SK-N-SH (cell line): ENCODE data around the gene GPR85. TPM values are rescaled to one million over a fixed set of nuclear protein-coding genes. Genes with fewer than 3 reads are reported as not detected.
"Not testable (repeated sequence)": the region's sequence is repeated elsewhere in the genome, so short reads cannot be mapped to it uniquely, and the experiment has no call there.

Source experiments
- CTCF ChIA-PET: fragments of 300-600, 350-600 bp; formaldehyde crosslinking; extraction: SDS; loops from one replicate; lab custom pipeline; 2021; lab: Yijun Ruan, JAX
- POLR2A ChIA-PET: fragments of 350-600 bp; sonication (Branson Sonifier 250); formaldehyde crosslinking; extraction: SDS; loops from one replicate; lab custom pipeline; 2020; ENCODE audit warnings: antibody characterized with exemption, inconsistent platforms; lab: Yijun Ruan, JAX
- DNase-seq: peaks from one replicate; pipeline ENCODE4 v3.0.0; 2012
- H2AFZ ChIP-seq: fragments of 200-600 bp; sonication (generic); 2 replicates; pipeline ENCODE4 v1.8.1; 2016; ENCODE audit warnings: antibody characterized with exemption, mild to moderate bottlenecking, low read depth
- H3F3A ChIP-seq: fragments of 200-600 bp; sonication (generic); replicated peaks from 2 replicates; pipeline ENCODE3; 2016; ENCODE audit warnings: antibody characterized with exemption, mild to moderate bottlenecking; ENCODE audit not compliant: insufficient read depth
- H3K27ac ChIP-seq, 2 experiments: fragments of 200-500 bp in 1 of 2; fragments of 200-600 bp in 1 of 2; sonication (Bioruptor generic) in 1 of 2; sonication (generic), shearing (Covaris generic) in 1 of 2; 2 replicates each; pipeline versions ENCODE4 v1.5.1 to v1.6.1; 2014 to 2016; ENCODE audit warnings: low read depth in 2 of 2, inconsistent platforms in 1 of 2, low read length in 1 of 2, mild to moderate bottlenecking in 1 of 2, mixed read lengths in 1 of 2
- H3K27me3 ChIP-seq: fragments of 200-600 bp; sonication (generic), shearing (Covaris generic); 2 replicates; pipeline ENCODE4 v1.6.1; 2016; ENCODE audit warnings: mixed run types; ENCODE audit not compliant: insufficient read depth
- H3K36me3 ChIP-seq, 2 experiments: fragments of 200-500 bp in 1 of 2; fragments of 200-600 bp in 1 of 2; sonication (Bioruptor generic) in 1 of 2; sonication (generic) in 1 of 2; replicated peaks in 1 of 2; 2 replicates each; pipeline versions ENCODE3 to v1.5.1; 2014 to 2016; ENCODE audit warnings: low read length in 1 of 2, mild to moderate bottlenecking in 1 of 2; ENCODE audit not compliant: insufficient read depth in 2 of 2, control insufficient read depth in 1 of 2
- H3K4me1 ChIP-seq, 2 experiments: fragments of 200-500 bp in 1 of 2; fragments of 200-600 bp in 1 of 2; sonication (Bioruptor generic) in 1 of 2; sonication (generic), shearing (Covaris generic) in 1 of 2; 2 replicates each; pipeline versions ENCODE4 v1.5.1 to v1.6.1; 2014 to 2016; ENCODE audit warnings: low read depth in 1 of 2, low read length in 1 of 2, mixed run types in 1 of 2; ENCODE audit not compliant: insufficient read depth in 2 of 2, control insufficient read depth in 1 of 2
- H3K4me2 ChIP-seq: fragments of 200-600 bp; sonication (generic), shearing (Covaris generic); 2 replicates; pipeline ENCODE4 v1.6.1; 2017; ENCODE audit warnings: mixed run types
- H3K4me3 ChIP-seq, 2 experiments: fragments of 200-500 bp in 1 of 2; fragments of 200-600 bp in 1 of 2; sonication (Bioruptor generic) in 1 of 2; sonication (generic), shearing (Covaris generic) in 1 of 2; 2 replicates each; pipeline versions ENCODE4 v1.5.1 to v1.8.1; 2014 to 2016; ENCODE audit warnings: low read depth in 2 of 2, inconsistent platforms in 1 of 2, low read length in 1 of 2, mild to moderate bottlenecking in 1 of 2, mixed read lengths in 1 of 2, moderate library complexity in 1 of 2
- H3K79me2 ChIP-seq: fragments of 200-600 bp; sonication (generic); 2 replicates; pipeline ENCODE4 v1.8.1; 2017; ENCODE audit warnings: mild to moderate bottlenecking; ENCODE audit not compliant: insufficient read depth
- H3K9ac ChIP-seq: fragments of 200-600 bp; sonication (generic); 2 replicates; pipeline ENCODE4 v1.6.1; 2017; ENCODE audit warnings: mixed run types
- H3K9me2 ChIP-seq: fragments of 200-600 bp; sonication (generic); 2 replicates; pipeline ENCODE4 v1.6.1; 2017; ENCODE audit warnings: mixed run types
- H3K9me3 ChIP-seq: fragments of 200-600 bp; sonication (generic); 2 replicates; pipeline ENCODE4 v1.6.1; 2017; ENCODE audit warnings: mixed run types, mild to moderate bottlenecking, moderate library complexity
- H4K20me1 ChIP-seq: fragments of 200-600 bp; sonication (generic); 2 replicates; pipeline ENCODE4 v1.6.1; 2017; ENCODE audit warnings: mild to moderate bottlenecking, mixed run types; ENCODE audit not compliant: insufficient read depth
- ELF1 ChIP-seq: IDR thresholded peaks from 2 replicates; pipeline ENCODE4 v1.4.0; 2012
- EP300 ChIP-seq, 2 experiments: IDR thresholded peaks; 2 replicates each; pipeline versions ENCODE4 v1.4.0 to v1.6.1; 2012; ENCODE audit warnings: borderline replicate concordance in 1 of 2, low read depth in 1 of 2, low read length in 1 of 2
- FOSL2 ChIP-seq: IDR thresholded peaks from 2 replicates; pipeline ENCODE4 v1.4.0; 2012; ENCODE audit warnings: low read depth, mild to moderate bottlenecking, moderate library complexity, borderline replicate concordance
- FOXJ3 ChIP-seq: sonication (generic); formaldehyde crosslinking; IDR thresholded peaks from 2 replicates; pipeline ENCODE4 v1.5.1; 2020; ENCODE audit warnings: mild to moderate bottlenecking, missing genetic modification reagents
- GABPA ChIP-seq: IDR thresholded peaks from 2 replicates; pipeline ENCODE4 v1.4.0; 2012; ENCODE audit warnings: low read depth, mild to moderate bottlenecking
- MEF2A ChIP-seq: IDR thresholded peaks from 2 replicates; pipeline ENCODE4 v1.4.0; 2012; ENCODE audit warnings: low read depth, borderline replicate concordance
- NFIC ChIP-seq: IDR thresholded peaks from 2 replicates; pipeline ENCODE4 v1.4.0; 2012; ENCODE audit warnings: borderline replicate concordance
- NRF1 ChIP-seq: IDR thresholded peaks from 2 replicates; pipeline ENCODE4 v1.6.1; 2012; ENCODE audit warnings: low read depth, mild to moderate bottlenecking, low read length
- POLR2AphosphoS5 ChIP-seq: IDR thresholded peaks from 2 replicates; pipeline ENCODE4 v1.6.1; 2012; ENCODE audit warnings: low read depth, low read length
- RCOR1 ChIP-seq: fragments of 150-350 bp; IDR thresholded peaks from 2 replicates; pipeline ENCODE4 v1.6.1; 2017; ENCODE audit warnings: antibody characterized with exemption, low read length
- TAF1 ChIP-seq: IDR thresholded peaks from 2 replicates; pipeline ENCODE4 v1.6.1; 2012; ENCODE audit warnings: low read depth, mild to moderate bottlenecking, low read length, moderate library complexity, borderline replicate concordance
- TCF12 ChIP-seq: IDR thresholded peaks from 2 replicates; pipeline ENCODE4 v1.4.0; 2012
- TEAD4 ChIP-seq: IDR thresholded peaks from 2 replicates; pipeline ENCODE4 v1.4.0; 2012; ENCODE audit warnings: mild to moderate bottlenecking, borderline replicate concordance; ENCODE audit not compliant: insufficient read depth
- YY1 ChIP-seq: IDR thresholded peaks from 2 replicates; pipeline ENCODE4 v1.4.0; 2012; ENCODE audit warnings: low read depth, mild to moderate bottlenecking
- WGBS: methylation state at CpG from one replicate; pipeline ENCODE4 v1.1.6; 2017; ENCODE audit warnings: low lambda C conversion rate; 5-methylcytosine and 5-hydroxymethylcytosine counted together
- polyA plus RNA-seq, 3 experiments: library from polyadenylated mRNA; depleted of rRNA; stranded (reverse); fragments of >200 nt; gene quantifications; 2 replicates each; pipeline ENCODE4 v1.2.3, GENCODE V29; 2012
- TF ChIP-seq, protein P1 (sequence below): IDR thresholded peaks from 2 replicates; pipeline ENCODE4 v1.6.1; 2012; ENCODE audit warnings: mild to moderate bottlenecking, low read depth, low read length, moderate library complexity
- TF ChIP-seq, protein P2 (sequence below): IDR thresholded peaks from 2 replicates; pipeline ENCODE4 v1.4.0; 2012; ENCODE audit warnings: low read depth, borderline replicate concordance
- TF ChIP-seq, protein P3 (sequence below): IDR thresholded peaks from 2 replicates; pipeline ENCODE4 v1.4.0; 2012; ENCODE audit warnings: low read depth, borderline replicate concordance
- TF ChIP-seq, protein P4 (sequence below): IDR thresholded peaks from 2 replicates; pipeline ENCODE4 v1.4.0; 2012; ENCODE audit warnings: low read depth

The GPR85 gene
- polyA plus RNA-seq, 1 of the 3 experiments (the other 2 are of a cell fraction) = 2.9 TPM

DNA sequence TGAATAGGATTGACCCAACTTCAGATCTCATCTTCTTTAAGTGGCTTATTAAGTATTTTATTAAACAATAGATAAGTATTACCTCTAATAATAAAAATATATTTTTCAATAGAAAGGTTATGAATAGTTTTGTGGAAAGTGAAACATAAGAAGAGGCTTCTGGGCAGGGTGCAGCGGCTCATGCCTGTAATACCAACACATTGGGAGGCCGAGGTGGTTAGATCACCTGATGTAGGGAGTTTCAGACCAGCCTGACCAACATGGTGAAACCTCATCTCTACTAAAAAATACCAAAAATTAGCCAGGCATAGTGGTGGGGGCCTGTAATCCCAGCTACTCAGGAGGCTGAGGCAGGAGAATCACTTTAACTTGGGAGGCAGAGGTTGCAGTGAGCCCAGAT lies 26.5 kb downstream of the GPR85 start:
- Histone ChIP-seq H3F3A (no peaks in the 10 kb centered on the region), H3K9ac (no peak overlapping the region), H3K27ac (no peak overlapping the region), H3K9me3 (no peaks in the 10 kb centered on the region), H3K36me3 (no peaks in the 10 kb centered on the region), H2AFZ (no peak overlapping the region), H3K4me3 (no peak overlapping the region), H3K79me2 (no peaks in the 10 kb centered on the region), H4K20me1 (no peaks in the 10 kb centered on the region), H3K4me2 (no peak overlapping the region), H3K27me3 (no peaks in the 10 kb centered on the region), H3K4me1 (no peaks in the 10 kb centered on the region; a peak in 1 of 4 replicates), H3K9me2 (no peaks in the 10 kb centered on the region)
- TF ChIP-seq FOXJ3 (CRISPR knock-in tag) = no peak
- no peak for TF ChIP-seq FOSL2
- TF ChIP-seq TEAD4 = no peak
- CTCF ChIA-PET = interaction anchor here (1.8 kb wide), 1 partner anchor 100 kb away, joined by 7 read pairs; no protein-coding TSS in a partner anchor
- no peak for DNase-seq
- POLR2A ChIA-PET = no interaction called here
- 63% methylated on average over 2 of the region's 2 CpGs for WGBS

DNA sequence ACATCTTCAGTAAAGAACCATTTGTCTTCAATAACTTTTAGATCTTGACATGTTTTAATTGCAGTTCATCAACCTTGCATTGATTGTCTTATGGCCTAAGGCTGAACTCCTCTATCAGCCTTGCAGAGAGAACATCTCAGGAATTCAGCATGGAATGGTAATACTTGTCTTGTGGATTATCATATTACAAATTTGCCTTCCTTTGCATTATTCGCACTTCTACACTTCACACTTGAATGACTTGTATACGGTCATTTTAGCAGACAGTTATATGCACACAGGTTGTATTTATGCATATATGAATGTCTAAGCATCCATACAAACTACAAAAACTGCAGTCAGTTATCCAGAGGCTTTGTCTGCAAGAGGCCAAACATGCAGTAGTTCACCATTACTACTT lies 31.7 kb downstream of the GPR85 start:
- no peak overlapping the region for H3K27ac ChIP-seq
- H3K27me3 ChIP-seq = no peaks in the 10 kb centered on the region
- no peaks in the 10 kb centered on the region for H3K9me2 ChIP-seq
- no peaks in the 10 kb centered on the region for H3K4me1 ChIP-seq
- TF ChIP-seq, protein P1, sequence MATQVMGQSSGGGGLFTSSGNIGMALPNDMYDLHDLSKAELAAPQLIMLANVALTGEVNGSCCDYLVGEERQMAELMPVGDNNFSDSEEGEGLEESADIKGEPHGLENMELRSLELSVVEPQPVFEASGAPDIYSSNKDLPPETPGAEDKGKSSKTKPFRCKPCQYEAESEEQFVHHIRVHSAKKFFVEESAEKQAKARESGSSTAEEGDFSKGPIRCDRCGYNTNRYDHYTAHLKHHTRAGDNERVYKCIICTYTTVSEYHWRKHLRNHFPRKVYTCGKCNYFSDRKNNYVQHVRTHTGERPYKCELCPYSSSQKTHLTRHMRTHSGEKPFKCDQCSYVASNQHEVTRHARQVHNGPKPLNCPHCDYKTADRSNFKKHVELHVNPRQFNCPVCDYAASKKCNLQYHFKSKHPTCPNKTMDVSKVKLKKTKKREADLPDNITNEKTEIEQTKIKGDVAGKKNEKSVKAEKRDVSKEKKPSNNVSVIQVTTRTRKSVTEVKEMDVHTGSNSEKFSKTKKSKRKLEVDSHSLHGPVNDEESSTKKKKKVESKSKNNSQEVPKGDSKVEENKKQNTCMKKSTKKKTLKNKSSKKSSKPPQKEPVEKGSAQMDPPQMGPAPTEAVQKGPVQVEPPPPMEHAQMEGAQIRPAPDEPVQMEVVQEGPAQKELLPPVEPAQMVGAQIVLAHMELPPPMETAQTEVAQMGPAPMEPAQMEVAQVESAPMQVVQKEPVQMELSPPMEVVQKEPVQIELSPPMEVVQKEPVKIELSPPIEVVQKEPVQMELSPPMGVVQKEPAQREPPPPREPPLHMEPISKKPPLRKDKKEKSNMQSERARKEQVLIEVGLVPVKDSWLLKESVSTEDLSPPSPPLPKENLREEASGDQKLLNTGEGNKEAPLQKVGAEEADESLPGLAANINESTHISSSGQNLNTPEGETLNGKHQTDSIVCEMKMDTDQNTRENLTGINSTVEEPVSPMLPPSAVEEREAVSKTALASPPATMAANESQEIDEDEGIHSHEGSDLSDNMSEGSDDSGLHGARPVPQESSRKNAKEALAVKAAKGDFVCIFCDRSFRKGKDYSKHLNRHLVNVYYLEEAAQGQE = no peak
- TF ChIP-seq, protein P2, sequence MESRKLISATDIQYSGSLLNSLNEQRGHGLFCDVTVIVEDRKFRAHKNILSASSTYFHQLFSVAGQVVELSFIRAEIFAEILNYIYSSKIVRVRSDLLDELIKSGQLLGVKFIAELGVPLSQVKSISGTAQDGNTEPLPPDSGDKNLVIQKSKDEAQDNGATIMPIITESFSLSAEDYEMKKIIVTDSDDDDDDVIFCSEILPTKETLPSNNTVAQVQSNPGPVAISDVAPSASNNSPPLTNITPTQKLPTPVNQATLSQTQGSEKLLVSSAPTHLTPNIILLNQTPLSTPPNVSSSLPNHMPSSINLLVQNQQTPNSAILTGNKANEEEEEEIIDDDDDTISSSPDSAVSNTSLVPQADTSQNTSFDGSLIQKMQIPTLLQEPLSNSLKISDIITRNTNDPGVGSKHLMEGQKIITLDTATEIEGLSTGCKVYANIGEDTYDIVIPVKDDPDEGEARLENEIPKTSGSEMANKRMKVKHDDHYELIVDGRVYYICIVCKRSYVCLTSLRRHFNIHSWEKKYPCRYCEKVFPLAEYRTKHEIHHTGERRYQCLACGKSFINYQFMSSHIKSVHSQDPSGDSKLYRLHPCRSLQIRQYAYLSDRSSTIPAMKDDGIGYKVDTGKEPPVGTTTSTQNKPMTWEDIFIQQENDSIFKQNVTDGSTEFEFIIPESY = no peak
- TF ChIP-seq ELF1 = no peak
- no peak for TF ChIP-seq MEF2A
- TF ChIP-seq, protein P3, sequence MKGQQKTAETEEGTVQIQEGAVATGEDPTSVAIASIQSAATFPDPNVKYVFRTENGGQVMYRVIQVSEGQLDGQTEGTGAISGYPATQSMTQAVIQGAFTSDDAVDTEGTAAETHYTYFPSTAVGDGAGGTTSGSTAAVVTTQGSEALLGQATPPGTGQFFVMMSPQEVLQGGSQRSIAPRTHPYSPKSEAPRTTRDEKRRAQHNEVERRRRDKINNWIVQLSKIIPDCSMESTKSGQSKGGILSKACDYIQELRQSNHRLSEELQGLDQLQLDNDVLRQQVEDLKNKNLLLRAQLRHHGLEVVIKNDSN = no peak
- TF ChIP-seq YY1 = no peak
- no peak for TF ChIP-seq RCOR1
- TF ChIP-seq NRF1 = no peak
- TF ChIP-seq NFIC = no peak
- no peak for TF ChIP-seq POLR2AphosphoS5
- TF ChIP-seq GABPA = no peak
- no peak for TF ChIP-seq EP300 (IDR thresholded peaks at IDR 0.05; ENCODE audit: borderline replicate concordance in 1 of 2, low read depth in 1 of 2, low read length in 1 of 2)
- TF ChIP-seq TCF12 = no peak
- TF ChIP-seq, protein P4, sequence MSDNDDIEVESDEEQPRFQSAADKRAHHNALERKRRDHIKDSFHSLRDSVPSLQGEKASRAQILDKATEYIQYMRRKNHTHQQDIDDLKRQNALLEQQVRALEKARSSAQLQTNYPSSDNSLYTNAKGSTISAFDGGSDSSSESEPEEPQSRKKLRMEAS = no peak
- no peak for TF ChIP-seq TAF1
- DNase-seq = no peak
- H3K4me2 ChIP-seq = no peak overlapping the region
- no peaks in the 10 kb centered on the region for H3K9me3 ChIP-seq
- no peak overlapping the region for H3K4me3 ChIP-seq
- H3K36me3 ChIP-seq = no peaks in the 10 kb centered on the region
- H3K9ac ChIP-seq = no peak overlapping the region
- ChIA-PET POLR2A (interaction anchor here (0.6 kb wide), 1 partner anchor 218 kb away, joined by 4 read pairs; no protein-coding TSS in a partner anchor), CTCF (no interaction called here)
- H4K20me1 ChIP-seq = no peaks in the 10 kb centered on the region
- no peaks in the 10 kb centered on the region for H3K79me2 ChIP-seq
- WGBS = 23% methylated on average over 2 of the region's 2 CpGs
- no peak overlapping the region for H2AFZ ChIP-seq
- no peaks in the 10 kb centered on the region for H3F3A ChIP-seq

DNA sequence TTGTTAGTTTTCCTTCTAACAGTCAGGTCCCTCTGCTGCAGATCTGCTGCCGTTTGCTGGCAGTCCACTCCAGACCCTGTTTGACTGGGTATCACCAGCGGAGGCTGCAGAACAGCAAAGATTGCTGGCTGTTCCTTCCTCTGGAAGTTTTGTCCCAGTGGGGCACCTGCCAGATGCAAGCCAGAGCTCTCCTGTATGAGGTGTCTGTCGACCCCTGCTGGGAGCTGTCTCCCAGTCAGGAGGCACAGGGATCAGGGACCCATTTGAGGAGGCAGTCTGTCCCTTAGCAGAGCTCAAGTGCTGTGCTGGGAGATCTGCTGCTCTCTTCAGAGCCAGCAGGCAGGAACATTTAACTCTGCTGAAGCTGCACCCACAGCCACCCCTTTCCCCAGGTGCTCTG lies 32.4 kb downstream of the GPR85 start:
- POLR2A ChIA-PET, H3K9me3 ChIP-seq, H4K20me1 ChIP-seq, H3K9me2 ChIP-seq, H3F3A ChIP-seq, H3K36me3 ChIP-seq, H3K4me1 ChIP-seq, H3K27me3 ChIP-seq, DNase-seq, H3K4me2 ChIP-seq, H2AFZ ChIP-seq, H3K27ac ChIP-seq, CTCF ChIA-PET, H3K79me2 ChIP-seq, H3K4me3 ChIP-seq, H3K9ac ChIP-seq: not testable (repeated sequence)
- WGBS = 21% methylated on average over 3 of the region's 3 CpGs
